ENCODE measurements around the gene OPRL1.

DNA sequence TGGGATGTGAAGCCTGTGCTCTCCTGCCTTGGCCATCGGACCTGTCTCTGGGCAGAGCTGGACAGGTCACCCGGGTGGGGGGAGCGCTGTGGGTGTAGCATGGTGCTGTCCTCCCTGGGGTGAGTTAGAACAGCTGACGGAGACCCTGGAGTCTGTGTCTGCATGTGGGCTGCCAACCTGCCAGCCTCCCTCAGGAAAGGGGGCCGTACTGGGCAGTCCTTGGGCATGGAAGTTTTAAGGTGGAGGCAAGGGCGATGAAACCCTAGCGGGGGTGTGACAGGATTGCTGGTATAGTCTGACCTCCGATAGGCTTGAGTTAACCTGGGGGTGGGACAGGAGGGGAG is 32.9 kb upstream of the OPRL1 start:
- no peak for TF ChIP-seq GATA3 (IDR thresholded peaks at IDR 0.05; ENCODE audit: low read depth, low read length)
- TF ChIP-seq GATA2 (IDR thresholded peaks at IDR 0.05; ENCODE audit: low read depth, low read length) = no peak

Measured in SH-SY5Y (cell line).